Measurements from ENCODE around the gene DENND1A. TPM values are rescaled to one million over a fixed set of nuclear protein-coding genes. Genes with fewer than 3 reads are reported as not detected.
A peak's percentile ranks its signal among the peaks of the same experiment; 100 is the strongest.

The DENND1A gene
- total RNA-seq, 1 experiment from 2014 or later: 23.5 TPM

- no peaks in the 10 kb centered on the region for H3K9me3 Mint-ChIP-seq
Measured at GRCh38 chr9:123354806-123355508, 575.0 kb downstream of the DENND1A start.

More at GRCh38 chr9:123354806-123355508, 575.0 kb downstream of the DENND1A start:
- peaks cover 48% of the 10 kb centered on the region for H3K4me1 Mint-ChIP-seq
- ChIA-PET POLR2A (interaction anchor here (0.6 kb wide), 1 partner anchor 474 kb away, joined by 3 read pairs; no protein-coding TSS in a partner anchor), CTCF (interaction anchor here (0.5 to 5.8 kb wide), 26 partner anchors 10 to 989 kb away, joined by 3 to 80 read pairs (median 4); no protein-coding TSS in a partner anchor)
- no peaks in the 10 kb centered on the region for H3K36me3 Mint-ChIP-seq
- H3K4me3 Mint-ChIP-seq: peak overlapping the region; percentile 59
- peaks cover 18% of the 10 kb centered on the region for H3K27me3 Mint-ChIP-seq (ENCODE audit: low read depth)
- no peak for DNase-seq (ENCODE audit: low spot score)
- no peak for ATAC-seq
- no peak overlapping the region for H3K27ac Mint-ChIP-seq
- TF ChIP-seq ZNF532 (CRISPR knock-in tag; IDR thresholded peaks at IDR 0.05; ENCODE audit: borderline replicate concordance) (no peak), STAT6 (CRISPR knock-in tag; conservative IDR thresholded peaks at IDR 0.05; ENCODE audit: low read depth) (no peak), TCF7 (CRISPR knock-in tag; IDR thresholded peaks at IDR 0.05; ENCODE audit: low read depth) (no peak), OVOL2 (CRISPR knock-in tag; IDR thresholded peaks at IDR 0.05; ENCODE audit: borderline replicate concordance) (no peak), ZNF232 (CRISPR knock-in tag; IDR thresholded peaks at IDR 0.05) (no peak), SMAD4 (CRISPR knock-in tag; IDR thresholded peaks at IDR 0.05) (no peak), MXD4 (CRISPR knock-in tag; IDR thresholded peaks at IDR 0.05; ENCODE audit: borderline replicate concordance) (no peak), ELF4 (CRISPR knock-in tag; IDR thresholded peaks at IDR 0.05; ENCODE audit: low read depth) (no peak), GRHL2 (CRISPR knock-in tag; IDR thresholded peaks at IDR 0.05; ENCODE audit: insufficient replicate concordance, severe bottlenecking) (no peak), ZNF423 (CRISPR knock-in tag; IDR thresholded peaks at IDR 0.05) (0 out of 2 replicates have a peak, but pooled peaks have one; percentile 12), MYBL2 (CRISPR knock-in tag; IDR thresholded peaks at IDR 0.05) (no peak), PRRX2 (CRISPR knock-in tag; IDR thresholded peaks at IDR 0.05) (no peak), GTF2I (CRISPR knock-in tag; conservative IDR thresholded peaks at IDR 0.05) (peak; percentile 94), ERG (CRISPR knock-in tag; IDR thresholded peaks at IDR 0.05) (no peak)
